Effector CD8-positive, alpha-beta T cell (primary cell): Measurements from ENCODE around the gene ENOX2.

ENCODE experiments used
- DNase-seq: peaks from one replicate; lab custom pipeline; 2025; lab: John Stamatoyannopoulos, UW

The ENOX2 gene

GRCh38 chrX:130626521-130626920, 276.5 kb downstream of the ENOX2 start:
- DNase-seq: no peak

DNA sequence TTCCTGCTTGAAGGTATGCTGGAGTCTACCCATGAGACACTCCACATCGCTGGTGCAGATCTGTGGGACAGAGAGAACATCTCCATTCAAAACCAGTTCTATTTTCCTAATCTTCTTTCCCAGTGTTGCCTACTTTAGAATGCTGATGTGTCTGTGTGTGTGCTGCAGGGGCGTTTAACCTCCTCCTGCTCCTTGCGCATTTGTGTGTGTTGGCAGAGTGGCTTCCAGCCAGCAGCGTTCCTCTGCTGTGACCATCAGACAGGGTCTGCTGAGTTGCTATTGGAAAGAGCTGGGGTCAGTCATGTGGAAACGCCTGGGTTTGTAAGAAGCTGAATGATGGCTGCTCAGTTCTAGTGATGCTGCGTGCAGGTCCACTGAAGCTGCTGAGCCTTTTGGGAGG, 277.6 kb downstream of the ENOX2 start:
- DNase-seq: no peak

DNA sequence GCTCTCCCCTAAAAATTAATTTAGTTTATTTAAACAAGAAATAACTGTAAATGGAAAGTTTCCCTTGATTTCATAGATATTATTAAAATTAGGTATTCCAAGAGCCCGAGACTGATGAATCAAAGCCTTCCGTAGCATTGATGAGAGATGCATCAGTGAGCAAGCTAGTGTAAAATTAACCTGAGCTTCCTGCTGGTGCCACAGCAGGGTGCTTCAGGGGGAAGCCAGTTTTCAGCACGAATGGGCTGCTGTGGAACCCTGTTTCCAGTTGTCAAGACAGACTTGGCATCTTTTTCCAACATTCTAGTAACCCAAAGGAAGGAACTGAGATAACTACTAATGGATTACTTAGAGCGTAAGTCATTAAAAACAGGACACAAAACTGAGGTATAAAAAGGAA, 279.5 kb downstream of the ENOX2 start:
- DNase-seq: no peak

DNA sequence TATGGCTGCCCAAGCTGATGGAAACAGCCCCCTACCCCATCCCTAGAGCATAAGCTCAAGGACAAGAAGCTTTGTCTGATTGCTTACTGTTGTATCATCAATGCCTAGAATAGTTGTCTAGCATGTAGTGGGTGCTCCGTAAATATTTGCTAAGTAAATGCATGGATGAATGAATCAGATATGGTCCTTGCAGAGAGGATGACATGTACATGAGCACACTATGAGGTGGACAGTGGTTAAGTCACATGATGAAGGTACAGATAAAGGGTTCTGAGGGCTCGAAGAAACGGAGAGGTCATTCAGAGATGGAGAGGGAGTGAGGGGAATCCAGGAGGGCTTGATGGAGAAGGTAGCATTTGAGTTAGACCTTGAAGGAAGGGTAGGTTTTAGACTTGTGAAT, 287.1 kb downstream of the ENOX2 start:
- DNase-seq: no peak

DNA sequence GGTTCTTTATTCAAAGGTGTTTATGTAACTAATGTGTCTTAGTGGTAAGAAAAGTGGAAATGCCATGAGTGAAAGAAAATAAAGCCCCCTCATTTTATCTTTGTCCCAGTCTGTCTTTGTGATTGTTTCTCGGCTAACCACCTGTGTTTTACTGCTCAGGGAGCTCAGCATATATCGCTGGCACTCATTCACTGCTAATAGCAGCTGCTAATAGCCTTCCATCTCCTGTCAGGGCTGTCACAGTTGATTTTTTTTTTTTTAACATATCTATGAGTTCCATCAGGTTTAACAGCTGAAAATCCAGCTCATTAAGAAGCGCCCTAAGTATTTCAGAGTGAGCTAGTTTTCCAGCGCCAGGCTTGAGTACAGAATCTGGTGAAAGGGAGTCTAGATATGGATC, 295.6 kb downstream of the ENOX2 start:
- DNase-seq: no peak

DNA sequence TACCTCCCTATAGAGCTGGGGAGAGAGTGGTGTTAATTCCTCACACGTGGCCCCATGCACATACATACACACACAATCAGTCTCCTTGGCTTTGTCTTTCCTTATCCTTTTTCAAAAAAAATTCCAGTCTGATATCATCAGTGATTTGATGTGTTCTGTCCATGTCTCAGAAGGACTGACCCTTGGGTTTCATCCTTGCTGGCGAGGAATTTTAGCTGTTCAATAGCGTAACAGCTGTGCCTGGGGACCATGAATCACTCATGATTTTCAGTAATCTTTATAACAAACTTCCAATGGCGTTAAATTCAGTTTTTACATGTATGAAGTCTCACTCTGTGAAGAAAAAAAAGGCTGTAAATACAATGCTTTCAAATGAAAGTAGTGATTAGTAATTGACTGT, 296.6 kb downstream of the ENOX2 start:
- no peak for DNase-seq

GRCh38 chrX:130604882-130605281, 298.1 kb downstream of the ENOX2 start:
- DNase-seq: no peak

DNA sequence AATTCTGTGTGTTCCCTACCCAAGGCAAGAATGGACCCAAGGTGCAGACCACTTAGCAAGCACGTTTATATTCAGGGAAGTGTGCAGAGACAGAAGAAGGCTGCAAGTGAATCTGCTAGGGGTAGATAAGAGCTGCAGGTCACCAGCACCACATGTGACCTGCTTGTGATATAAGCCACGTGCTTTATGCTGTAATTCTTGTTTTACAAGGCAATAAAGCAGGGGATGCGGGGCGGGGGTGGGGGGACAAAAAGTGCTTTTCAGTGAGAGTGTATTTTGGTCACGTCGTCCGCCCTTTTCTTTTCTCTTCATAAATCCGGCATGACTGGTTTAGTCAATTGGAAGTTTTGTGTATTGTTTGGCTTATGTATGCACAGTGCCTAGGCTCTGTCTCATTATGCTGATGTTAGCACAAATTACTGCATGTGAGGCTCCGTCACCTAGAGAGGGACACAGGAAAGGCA, 308.5 kb downstream of the ENOX2 start:
- DNase-seq: no peak

GRCh38 chrX:130593911-130594310, 309.1 kb downstream of the ENOX2 start:
- no peak for DNase-seq

DNA sequence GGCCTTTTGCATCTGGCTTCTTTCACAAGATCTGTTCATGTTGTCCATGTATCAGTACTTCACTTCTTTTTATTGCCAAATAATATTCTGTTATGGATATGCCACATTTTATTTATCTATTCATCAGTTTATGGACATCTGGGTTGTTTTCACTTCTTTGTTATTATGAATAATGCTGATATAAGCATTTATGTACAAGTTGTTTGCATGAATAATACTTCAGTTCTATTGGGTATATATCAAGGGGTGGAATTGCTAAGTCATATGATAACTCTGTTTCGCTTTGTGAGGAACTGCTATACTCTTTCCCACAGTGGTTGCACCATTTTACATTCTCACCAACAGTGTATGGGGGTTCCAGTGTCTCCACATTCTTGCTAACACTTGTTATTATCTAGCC, 310.8 kb downstream of the ENOX2 start:
- no peak for DNase-seq

- DNase-seq: no peak
These were observed 324.1 kb downstream of the ENOX2 start for GRCh38 chrX:130578906-130579305.

DNA sequence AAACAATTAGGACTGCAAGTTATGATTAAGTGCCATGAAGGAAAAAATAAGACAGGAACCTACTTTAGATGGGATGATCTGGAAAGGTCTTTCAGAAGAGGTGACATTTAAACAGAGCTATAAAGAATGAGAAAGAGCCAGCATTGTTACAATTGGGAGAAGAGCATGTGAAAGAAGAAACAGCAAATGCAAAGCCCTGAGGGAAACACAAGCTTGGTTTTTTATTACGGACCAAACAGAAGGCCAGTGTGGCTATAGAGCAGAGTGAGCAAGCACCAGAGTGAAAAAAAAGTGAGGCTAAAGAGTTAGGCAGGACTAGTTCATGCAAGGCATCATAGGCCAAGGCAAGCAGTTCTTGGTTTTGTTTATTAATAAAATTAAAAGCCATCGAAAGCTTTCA, 325.6 kb downstream of the ENOX2 start:
- no peak for DNase-seq

- no peak for DNase-seq
These were observed 327.1 kb downstream of the ENOX2 start for GRCh38 chrX:130575831-130576389.
